Measurements from ENCODE around the gene ADAM12. TPM values are rescaled to one million over a fixed set of nuclear protein-coding genes. Genes with fewer than 3 reads are reported as not detected.

ADAM12 gene
- total and polyA plus RNA-seq, 11 donors = 0.04 to 11.2 (median 0.82) TPM; not detected in 1

GRCh38 chr10:125995726-125996304 lies 392.5 kb downstream of the ADAM12 start:
- Histone ChIP-seq H3K27ac (no peak overlapping the region), H3K36me3 (no peaks in the 10 kb centered on the region), H3K27me3 (no peaks in the 10 kb centered on the region), H3K9me3 (no peaks in the 10 kb centered on the region), H3K4me1 (no peaks in the 10 kb centered on the region), H3K4me3 (no peak overlapping the region)
- TF ChIP-seq POLR2A (IDR thresholded peaks at IDR 0.05) = no peak
- TF ChIP-seq CTCF (IDR thresholded peaks at IDR 0.05) = no peak
- no peak for ATAC-seq
- intact Hi-C loops (cut with DNase I) = no loop called here
- 93 to 96% (median 95%) methylated on average over 9 of the region's 9 CpGs for WGBS, 4 donors
- no peak for DNase-seq

GRCh38 chr10:125994601-125995000 lies 393.7 kb downstream of the ADAM12 start:
- no peaks in the 10 kb centered on the region for H3K9me3 ChIP-seq
- 86 to 92% (median 90%) methylated on average over 6 of the region's 6 CpGs for WGBS, 4 donors
- no peaks in the 10 kb centered on the region for H3K36me3 ChIP-seq
- no peaks in the 10 kb centered on the region for H3K4me1 ChIP-seq
- no peaks in the 10 kb centered on the region for H3K27me3 ChIP-seq
- DNase-seq (no peak), ATAC-seq (no peak)
- H3K27ac ChIP-seq = no peak overlapping the region
- intact Hi-C loops (cut with DNase I) = no loop called here
- TF ChIP-seq POLR2A (IDR thresholded peaks at IDR 0.05) (no peak), CTCF (IDR thresholded peaks at IDR 0.05) (no peak)
- H3K4me3 ChIP-seq = no peak overlapping the region

GRCh38 chr10:125992254-125992653 lies 396.0 kb downstream of the ADAM12 start:
- intact Hi-C loops (cut with DNase I) = no loop called here
- Histone ChIP-seq H3K4me3 (no peak overlapping the region), H3K36me3 (no peaks in the 10 kb centered on the region), H3K27me3 (no peaks in the 10 kb centered on the region), H3K27ac (no peak overlapping the region), H3K4me1 (no peaks in the 10 kb centered on the region), H3K9me3 (no peaks in the 10 kb centered on the region)
- DNase-seq (no peak), ATAC-seq (no peak)
- TF ChIP-seq CTCF (IDR thresholded peaks at IDR 0.05) (no peak), POLR2A (IDR thresholded peaks at IDR 0.05) (no peak)
- 69 to 72% (median 69%) methylated on average over 7 of the region's 7 CpGs for WGBS, 4 donors

- Histone ChIP-seq H3K36me3 (no peaks in the 10 kb centered on the region), H3K27ac (no peak overlapping the region), H3K4me1 (no peaks in the 10 kb centered on the region), H3K4me3 (no peak overlapping the region), H3K9me3 (no peaks in the 10 kb centered on the region), H3K27me3 (no peaks in the 10 kb centered on the region)
- intact Hi-C loops (cut with DNase I) = no loop called here
- ATAC-seq = no peak
- 89 to 97% (median 91%) methylated on average over 1 of the region's 1 CpG for WGBS, 4 donors
- TF ChIP-seq CTCF (IDR thresholded peaks at IDR 0.05) (no peak), POLR2A (IDR thresholded peaks at IDR 0.05) (no peak)
- DNase-seq = no peak
Measured at GRCh38 chr10:125991392-125991791, 396.9 kb downstream of the ADAM12 start.
